Dedifferentiated amniotic fluid mesenchymal stem cell (primary cell): Measurements from ENCODE around the gene SLC22A4.

ENCODE experiments used
- DNase-seq: peaks from one replicate; pipeline ENCODE4 v3.0.0-alpha.2; 2016; ENCODE audit errors: extremely low spot score

Gene SLC22A4

DNA sequence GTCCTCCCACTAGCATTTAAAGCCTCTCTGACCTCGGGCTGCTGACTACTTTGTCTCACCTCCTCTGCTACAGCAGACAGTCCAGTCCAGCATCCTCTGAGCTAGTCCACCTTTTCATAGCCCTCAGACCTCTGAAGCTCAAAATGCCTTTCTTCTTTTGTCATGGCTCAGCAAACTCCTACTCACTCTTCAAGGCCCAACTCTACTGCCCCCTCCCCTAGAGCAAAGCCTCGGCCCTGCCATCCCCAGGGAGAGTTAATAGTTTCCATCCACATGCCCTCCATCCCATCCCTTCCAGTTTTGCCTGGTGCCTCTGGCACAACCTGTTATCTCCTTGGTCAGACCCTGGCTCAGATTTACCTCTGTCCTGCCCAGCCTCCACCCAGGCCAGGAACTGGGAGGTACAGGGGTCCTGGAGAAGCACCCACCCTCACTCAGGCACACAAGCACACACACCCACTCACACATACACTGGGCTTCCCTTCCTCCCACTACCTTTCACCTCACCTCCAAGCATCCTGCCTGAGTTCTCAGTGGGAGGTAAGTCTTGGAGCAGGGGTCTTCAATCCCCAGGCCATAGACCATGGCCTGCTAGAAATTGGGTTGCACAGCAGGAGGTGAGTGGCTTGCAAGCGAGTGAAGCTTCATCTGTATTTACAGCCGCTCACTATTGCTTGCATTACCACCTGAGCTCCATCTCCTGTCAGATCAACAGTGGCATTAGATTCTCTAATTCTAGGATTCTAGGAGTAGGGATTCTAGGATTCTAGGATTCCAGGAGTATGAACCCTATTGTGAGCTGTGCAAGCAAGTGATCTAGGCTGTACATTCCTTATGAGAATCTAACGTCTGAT is 18.6 kb upstream of the SLC22A4 start:
- DNase-seq, result no peak

DNA sequence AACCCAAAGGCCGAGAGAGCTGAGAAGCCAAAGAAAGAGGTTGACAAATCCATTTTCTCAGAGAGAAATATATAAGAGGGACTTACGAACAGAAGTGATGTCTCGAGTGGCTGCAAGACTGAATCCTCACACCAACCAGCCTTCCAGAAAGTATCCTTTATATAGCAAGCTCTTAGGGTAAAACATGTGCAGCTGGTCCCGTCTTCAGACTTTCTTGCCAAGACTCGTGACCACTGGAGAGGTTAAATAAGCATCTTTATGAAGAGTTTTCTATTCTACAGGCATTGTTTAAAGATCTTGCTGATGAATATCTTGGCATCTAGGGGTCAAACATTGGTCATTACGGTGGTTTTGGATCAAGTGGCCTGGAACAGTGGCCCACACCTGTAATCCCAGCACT is 16.9 kb upstream of the SLC22A4 start:
- DNase-seq, result no peak

DNA sequence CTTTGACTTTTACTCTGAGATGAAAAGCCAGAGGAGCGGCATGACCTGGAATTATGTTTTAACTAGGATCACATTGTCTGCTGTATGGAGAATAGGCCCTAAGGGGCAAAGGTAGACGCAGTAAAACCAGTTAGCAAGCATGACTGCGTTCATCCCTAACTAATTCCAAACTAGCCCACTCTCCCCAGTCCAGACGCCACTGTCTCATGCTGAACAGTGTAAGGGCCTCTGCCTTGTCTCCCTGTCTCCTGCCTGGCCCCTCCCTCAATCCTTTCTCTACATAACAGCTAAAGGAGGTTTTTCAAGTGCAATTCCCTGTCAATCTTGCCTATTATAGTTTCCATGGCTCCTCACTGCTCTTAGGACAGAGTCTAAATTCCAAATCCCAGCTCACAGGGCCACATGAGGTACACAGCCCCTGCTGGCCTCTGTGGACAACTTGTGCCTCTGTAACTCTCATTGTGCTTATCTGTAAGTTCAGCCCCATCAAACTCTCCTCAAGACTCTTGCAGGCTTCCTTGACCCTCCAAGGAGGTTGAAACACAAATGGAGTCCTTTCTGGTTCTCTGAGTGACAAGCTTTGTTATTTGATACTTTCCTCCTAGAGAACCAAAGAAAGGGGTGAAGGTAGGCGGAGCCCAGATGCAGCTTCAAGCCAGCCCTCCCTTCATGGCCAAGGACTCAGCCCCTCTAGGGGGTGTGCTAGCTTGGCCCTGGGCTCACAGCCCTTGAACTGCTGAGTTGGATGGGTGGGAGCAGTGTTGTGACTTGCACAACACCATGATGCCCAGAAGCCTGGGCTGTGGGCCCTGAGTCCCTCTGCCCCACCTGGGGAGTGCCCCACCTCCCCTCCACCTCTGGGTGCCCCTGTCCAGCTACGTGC is 16.0 kb upstream of the SLC22A4 start:
- DNase-seq, result no peak

DNA sequence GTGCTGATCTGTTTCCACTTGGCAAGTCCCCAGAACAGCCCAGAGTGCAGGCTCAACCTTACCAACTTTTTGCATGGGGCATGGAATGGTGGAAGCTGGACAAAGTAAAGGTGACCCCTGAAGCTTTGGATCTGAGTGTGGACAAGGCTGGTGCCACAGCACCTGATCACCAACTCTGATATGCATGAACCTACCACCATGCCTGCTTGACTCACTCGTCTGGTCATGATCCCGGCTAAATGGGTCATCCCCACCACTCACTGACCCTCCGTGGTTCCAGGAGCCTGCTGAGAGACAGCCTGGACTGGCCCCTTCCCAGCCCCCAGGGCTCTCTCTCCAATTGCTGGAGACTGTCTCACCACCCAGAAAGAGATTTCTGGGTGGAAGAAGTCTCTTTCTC is 14.4 kb upstream of the SLC22A4 start:
- DNase-seq, result no peak

DNA sequence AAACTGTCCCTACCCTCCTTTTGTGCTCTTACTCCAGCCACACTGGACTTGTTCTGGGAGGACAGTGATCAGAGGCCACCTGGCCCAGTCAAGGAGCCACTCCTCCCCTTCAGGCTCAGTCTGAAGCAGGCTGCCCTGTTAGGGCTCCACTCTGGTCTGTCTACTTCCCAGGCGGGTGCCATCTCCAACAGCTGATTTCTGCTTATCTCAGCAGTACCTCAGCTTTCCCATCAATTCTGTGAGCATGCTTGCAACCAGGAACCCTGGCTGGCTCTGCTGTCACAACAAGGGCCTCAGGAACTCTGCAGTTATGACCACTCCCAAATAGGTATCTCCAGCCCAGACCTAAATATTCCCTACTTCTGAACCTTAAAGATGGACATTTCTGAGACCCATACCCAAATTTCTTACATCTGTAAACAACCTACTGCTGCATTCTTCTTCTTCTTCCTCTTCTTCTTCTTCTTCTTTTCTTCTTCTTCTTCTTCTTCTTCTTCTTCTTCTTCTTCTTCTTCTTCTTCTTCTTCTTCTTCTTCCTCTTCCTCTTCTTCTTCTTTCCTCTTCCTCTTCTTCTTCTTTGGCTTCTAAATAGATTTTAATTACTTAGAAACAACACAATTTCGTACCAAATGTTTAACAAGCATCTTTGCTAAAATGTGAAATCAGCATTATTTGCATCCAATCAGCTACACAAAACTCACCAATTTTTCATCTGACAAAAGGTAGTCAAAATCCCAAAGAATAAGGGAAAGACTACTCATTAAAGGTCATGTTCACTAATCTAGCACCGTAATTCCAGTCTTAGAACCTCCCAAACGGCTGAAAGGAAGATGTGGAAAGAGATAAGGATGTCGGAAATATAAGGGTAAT is 13.6 kb upstream of the SLC22A4 start:
- no peak for DNase-seq

DNA sequence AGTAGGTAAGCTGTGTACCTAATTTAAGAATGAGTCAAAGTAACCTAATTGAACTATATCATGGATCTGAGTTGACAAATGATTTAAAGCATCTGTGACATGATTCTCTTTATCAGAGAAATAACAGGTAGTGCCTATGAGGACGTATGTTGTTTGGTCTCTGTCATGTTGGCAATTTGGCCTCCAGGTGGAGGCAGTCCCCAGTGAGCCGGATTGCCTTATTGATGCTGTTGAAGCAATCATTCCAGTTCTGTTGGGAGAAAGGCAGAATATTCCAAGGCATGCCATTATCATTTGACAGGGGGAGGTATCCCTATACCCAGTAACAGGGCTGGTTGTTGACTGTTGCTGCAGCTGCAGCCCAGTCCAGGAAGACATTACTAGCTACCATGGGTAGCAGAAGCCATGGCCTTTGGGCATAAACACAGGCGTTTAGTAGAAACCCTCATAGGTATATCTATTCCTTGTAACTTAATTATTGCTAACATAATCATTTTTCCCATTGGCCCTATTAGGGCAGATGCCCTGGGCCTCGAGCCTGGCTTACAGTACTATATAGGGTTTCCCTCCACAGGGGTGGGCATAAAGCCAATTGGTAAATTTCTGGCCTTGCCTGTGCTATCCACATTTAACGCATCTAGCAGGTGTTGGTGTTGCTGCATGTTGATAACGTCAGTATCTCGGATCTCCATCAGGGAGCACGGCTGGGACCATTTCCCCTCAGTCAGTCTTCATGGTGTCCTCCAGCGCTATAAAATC is 12.2 kb upstream of the SLC22A4 start:
- DNase-seq, result no peak

DNA sequence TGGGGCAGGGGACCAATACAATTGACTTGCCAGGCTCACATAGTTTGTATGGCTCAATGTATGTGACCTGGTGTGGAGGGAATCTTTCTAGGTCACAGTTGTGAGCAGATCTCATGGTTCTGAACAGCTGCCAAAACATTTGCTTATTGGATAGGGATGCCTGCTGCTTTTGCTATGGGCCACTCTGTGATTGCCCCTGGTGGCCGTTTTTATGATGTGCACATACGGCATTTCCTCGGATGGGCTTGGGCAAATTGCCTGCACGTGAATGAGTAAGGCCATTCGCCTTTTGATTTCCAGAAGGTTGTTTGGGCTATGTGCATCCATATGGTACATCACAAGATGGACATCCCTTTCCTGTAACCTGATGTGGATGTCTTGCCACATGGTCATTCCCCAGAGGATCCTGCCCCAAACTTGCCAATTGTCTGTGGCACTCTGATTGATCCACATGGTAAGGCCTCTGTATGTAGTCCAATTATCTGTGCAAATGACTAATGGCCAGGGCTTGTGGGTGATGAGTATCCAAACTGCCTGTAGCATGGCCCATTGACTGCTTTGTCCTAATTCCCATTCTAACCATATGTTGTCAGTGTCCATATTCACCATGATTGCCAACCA is 10.7 kb upstream of the SLC22A4 start:
- no peak for DNase-seq

DNA sequence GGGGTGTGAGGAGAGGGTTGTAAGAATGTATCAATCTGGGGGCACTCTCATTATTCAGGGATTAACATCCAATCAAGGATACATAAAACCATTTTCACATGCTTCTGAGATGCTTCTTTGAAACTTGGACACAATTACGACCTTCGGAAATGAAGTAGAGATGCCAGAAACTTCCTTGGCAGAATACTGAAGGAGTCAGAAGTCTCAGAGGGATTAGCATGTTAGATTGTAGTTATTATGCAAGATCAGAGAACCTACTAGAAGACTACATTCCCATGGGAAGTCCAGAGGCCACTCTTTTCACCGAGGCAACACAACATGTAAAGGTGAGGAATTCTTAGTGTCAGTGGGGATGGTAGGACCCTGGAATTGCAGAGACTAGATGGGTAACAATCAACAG is 5.1 kb upstream of the SLC22A4 start:
- DNase-seq, result no peak

DNA sequence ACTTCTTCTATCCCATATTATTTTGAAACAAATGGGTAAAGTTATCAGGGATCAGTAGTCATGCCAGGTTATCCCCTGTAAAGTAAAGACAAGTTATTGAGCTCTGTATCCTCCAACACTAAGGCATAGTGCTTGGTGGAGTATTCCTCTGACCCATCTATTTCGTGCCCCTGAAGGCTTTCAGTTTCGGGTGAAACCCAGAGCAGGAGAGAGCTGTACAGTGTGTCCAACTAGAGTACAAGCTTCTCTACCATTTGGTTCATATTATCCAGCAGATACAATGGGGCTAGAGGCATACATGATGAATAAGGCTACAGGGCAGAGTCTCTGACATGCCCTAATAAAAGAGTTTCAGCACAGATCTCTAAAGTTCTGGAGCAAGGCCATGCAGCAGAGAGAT is 3.2 kb upstream of the SLC22A4 start:
- no peak for DNase-seq

DNA sequence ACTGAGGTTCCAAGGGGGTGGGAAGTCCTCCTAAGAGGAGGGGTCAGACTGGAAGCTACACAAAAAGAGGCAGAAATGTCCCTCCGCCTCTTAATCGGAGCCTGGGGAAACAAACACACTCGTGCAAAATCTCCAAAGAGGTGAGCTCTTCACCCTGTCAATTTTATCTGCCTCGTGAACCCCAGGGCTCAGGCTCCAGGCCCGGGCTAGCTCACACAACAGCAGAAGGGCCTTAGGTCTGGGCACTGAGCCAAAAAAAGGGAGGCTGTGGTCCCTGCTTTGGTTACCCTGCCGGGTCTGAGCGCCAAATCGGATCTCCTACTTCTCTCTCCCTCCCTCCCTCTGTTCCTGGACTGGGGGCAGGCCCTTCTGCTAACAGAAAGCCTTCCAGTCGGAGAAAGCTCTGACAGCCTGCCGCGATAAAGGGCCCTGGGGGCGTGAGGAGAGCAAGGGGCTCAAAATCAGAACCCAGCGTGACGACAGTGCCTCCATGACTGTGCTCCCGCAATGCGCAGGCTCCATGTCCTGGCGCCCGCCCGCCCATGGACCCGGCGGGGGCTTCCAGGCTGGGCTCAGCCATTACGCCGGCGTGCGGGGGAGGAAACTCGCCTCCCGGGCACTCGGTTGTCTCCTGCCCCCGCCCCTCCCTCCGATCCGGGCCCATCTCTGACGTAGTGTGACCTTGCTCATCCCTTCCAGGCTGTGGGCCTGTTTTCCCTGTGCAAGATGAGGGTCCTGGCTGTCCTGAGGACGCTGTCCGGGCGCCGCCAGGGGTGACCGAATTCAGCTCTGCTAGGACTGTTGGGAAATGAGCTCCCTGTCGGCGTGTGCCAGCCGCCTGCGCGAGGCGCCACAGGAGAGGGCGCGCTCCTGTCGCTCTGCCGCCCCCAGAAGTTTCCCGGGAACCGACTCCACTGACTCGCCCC is 865 bp upstream of the SLC22A4 start:
- DNase-seq, result peak; percentile 64

DNA sequence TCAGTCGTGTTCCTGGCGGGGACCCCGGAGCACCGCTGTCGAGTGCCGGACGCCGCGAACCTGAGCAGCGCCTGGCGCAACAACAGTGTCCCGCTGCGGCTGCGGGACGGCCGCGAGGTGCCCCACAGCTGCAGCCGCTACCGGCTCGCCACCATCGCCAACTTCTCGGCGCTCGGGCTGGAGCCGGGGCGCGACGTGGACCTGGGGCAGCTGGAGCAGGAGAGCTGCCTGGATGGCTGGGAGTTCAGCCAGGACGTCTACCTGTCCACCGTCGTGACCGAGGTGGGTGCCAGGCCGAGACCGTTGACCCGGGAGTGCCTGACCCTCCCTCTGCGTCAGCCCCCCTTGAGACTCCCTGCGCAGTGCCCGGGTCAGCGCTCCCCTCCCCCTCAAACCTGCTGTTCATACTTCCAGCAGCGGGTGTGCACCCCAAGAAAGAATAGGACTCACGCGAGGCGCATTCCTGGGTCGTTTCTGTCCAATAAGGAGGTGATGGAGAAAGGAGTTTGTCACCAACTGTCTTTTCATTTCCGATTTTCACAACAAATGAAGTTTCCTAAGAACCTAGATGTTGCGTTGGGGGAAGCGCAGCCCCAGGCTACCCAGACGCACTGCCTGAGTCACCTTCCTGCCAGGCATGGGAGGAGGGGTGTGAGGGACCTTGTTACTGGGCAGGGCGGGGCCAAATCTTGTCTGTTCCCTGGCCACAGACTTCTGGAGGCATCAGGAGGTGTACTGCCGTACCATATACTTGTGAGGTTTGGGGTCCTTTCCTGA is 722 bp downstream of the SLC22A4 start:
- peak; percentile 42 for DNase-seq

DNA sequence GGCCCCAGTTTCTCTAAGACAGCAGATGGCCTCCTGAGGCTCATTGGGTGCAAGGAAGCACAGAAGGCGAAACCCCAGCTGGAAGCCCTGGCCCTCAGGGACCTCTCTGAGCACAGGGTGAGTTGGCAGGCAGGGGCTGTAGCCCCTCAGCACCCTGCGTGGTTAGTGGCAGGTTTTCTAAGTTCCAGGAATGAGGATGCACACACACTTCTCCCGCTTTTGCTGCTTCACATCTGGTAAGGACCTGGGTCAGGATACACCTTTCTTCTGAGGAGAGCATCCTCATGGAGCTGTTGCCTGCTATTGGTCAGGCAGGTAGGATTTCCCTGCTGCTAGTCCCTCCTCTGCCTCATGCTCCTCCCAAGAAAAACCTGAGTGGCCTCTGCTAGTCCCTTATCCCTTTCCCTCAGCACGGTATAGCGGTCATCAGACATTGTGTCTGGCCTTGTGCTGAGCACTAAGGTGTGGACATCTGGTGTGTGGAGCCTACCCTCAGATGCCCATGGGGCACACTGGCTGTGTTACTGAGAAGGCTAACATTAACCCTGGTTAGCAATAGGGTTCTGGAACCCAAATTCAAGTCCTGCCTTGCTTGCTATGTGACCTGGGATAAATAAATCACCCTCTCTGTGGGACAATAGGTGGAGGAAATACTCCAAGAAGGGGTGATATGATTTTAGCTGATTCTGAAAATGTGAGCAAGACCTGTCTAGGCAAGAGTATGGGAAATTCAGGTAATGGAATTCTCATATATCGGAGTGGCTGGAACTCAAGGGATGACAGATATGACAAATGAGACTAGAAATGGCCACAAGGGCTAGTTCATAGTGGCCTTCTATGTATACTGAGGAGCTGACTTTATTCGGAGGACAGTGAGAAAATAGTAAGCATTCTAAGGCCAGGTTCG is 1.6 kb downstream of the SLC22A4 start:
- DNase-seq, result no peak

DNA sequence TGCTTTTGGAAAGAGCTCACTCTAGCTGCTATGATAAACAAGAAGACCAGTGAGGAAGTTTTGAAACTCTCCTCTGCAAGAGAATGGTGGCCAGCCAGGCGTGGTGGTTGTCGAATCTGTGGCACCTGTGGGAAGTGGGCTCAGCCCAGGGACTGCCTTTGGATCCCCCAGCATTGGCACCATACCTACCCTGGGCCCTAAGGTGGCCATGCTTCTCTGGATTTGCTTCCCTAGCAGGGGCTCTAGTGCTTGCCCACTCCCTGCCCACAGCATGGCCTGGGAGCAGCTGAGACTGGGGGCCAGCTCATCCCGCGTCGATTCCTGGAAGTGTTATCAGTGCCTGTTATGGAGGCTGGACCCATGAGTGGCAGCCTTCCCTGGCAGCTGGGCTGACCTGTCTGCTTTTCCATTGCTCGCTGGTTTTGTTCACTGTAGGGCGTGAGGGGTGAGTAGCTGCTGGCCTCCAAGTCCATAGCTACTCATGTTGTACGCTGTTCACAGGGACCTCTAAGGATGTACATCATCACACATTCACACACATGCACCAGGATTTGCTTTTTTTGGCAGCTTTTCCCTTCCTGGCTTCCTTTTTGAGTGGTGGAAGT is 2.3 kb downstream of the SLC22A4 start:
- no peak for DNase-seq

DNA sequence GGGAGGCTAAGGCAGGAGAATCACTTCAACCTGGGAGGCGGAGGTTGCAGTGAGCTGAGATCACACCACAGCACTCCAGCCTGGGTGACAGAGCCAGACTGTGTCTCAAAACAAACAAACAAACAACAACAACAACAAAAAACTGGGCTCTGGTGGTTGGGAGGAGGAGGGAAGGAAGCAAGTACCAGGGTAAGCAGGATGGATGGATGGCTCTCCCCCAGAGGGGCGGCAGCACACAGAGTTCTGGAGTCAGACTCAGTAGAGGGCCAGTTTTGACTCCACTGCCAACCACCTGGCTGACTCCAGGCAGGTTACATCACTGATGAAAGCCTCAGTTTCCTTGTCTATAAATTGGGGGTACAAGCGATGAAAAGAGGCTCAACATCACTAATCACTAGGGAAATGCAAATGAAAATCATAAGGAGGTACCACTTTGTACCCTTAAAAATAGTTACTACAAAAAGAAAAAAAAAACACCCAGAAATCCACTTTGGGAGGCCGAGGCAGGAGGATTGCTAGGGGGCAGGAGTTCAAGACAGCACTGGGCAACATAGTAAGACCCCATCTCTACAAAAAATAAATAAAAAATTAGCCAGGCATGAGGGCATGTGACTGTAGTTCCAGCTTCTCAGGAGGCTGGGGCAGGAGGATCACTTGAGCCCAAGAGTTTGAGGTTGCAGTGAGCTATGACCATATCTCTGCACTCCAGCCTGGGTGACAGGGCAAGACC is 3.2 kb downstream of the SLC22A4 start:
- DNase-seq, result no peak

DNA sequence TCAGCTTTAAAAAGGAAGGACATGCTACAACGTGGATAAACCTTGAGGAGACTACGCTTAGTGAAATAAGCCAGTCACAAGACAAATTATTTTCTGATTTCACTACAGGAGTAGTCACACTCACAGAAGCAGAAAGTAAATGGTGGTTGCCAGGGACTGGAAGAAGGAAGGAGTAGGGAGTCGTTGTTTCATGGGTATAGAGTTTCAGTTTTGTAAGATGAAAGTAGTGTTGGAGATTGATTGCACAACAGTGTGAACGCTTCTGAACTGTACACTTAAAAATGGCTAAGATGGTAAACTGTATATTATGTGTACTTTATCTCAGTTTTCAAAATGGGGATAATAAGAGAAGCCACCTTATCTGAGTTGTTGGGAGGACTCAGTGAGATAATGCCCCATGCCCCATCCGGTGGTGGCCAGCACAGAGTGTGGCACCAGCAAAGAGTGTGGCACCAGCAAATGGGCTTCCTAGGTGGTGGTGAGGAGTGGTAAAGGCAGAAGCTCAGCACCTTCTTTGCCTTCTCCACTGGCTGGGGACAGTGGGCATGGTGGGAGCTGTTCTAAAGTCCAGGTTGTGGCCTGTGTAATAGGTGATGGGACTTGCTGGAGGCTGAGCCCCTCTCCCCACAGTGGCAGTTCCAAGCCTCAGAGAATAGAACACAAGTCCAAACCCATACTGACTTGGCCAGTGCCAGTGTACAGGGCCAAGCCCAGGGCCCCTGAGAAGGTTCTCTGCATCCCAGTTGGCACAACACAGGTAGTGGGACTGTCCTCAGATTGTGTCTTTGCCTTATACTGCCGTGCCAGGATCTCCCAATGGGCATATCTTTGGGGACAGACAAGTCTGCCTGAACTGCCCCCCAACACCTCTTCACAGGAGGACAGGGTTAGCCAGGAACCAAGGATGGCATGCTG is 4.4 kb downstream of the SLC22A4 start:
- DNase-seq, result no peak

DNA sequence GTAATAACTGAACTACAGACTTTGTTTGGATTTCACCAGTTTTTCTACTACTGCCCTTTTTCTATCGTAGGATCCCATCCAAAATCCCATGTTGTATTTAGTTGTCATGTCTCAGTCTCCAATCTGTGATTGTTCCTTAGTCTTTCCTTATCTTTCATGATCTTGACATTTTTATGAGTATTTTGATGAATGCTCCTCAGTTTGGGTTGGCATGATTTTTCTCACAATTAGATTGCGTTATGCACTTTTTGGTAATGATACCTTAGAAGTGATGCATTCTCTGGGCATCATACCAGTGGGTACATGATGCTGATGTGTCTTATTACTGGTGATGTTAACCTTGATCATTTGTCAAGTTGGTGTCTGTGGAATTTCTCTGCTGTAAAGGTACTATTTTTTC is 5.7 kb downstream of the SLC22A4 start:
- no peak for DNase-seq
